DOHH2 (cell line): ENCODE measurements around the gene HSDL1.

Experiments used
- H3F3A ChIP-seq: fragments of 200-600 bp; sonication (generic), shearing (Covaris generic); 2 replicates; pipeline ENCODE4 v1.6.0; 2016; ENCODE audit warnings: antibody characterized with exemption, mild to moderate bottlenecking; ENCODE audit not compliant: control insufficient read depth, insufficient read depth
- H3K27ac ChIP-seq: fragments of 200-600 bp; sonication (generic); 2 replicates; pipeline ENCODE4 v1.5.1; 2014; ENCODE audit warnings: low read depth, mild to moderate bottlenecking, low read length, moderate library complexity
- H3K27me3 ChIP-seq: fragments of 200-600 bp; sonication (generic); 2 replicates; pipeline ENCODE4 v1.6.1; 2014; ENCODE audit warnings: mild to moderate bottlenecking, low read length, mixed read lengths; ENCODE audit not compliant: control insufficient read depth
- H3K36me3 ChIP-seq: fragments of 200-600 bp; sonication (generic); 2 replicates; pipeline ENCODE4 v1.6.1; 2014; ENCODE audit warnings: mild to moderate bottlenecking, low read length, moderate library complexity, mixed read lengths; ENCODE audit not compliant: control insufficient read depth
- H3K4me1 ChIP-seq: fragments of 200-600 bp; sonication (generic); 2 replicates; pipeline ENCODE4 v1.6.1; 2014; ENCODE audit warnings: mild to moderate bottlenecking, low read length, mixed read lengths; ENCODE audit not compliant: control insufficient read depth
- H3K4me2 ChIP-seq: fragments of 200-600 bp; sonication (generic); 2 replicates; pipeline ENCODE4 v1.6.0; 2014; ENCODE audit warnings: mild to moderate bottlenecking, low read length, moderate library complexity
- H3K4me3 ChIP-seq: fragments of 200-600 bp; sonication (generic); 2 replicates; pipeline ENCODE4 v1.5.1; 2014; ENCODE audit warnings: mild to moderate bottlenecking, low read length, mixed read lengths
- H3K79me2 ChIP-seq: fragments of 200-600 bp; sonication (generic); 2 replicates; pipeline ENCODE4 v1.6.1; 2014; ENCODE audit warnings: mild to moderate bottlenecking, low read length, mixed read lengths; ENCODE audit not compliant: control insufficient read depth
- H3K9me2 ChIP-seq: fragments of 200-600 bp; sonication (generic); replicated peaks from 2 replicates; pipeline ENCODE4 v1.6.1; 2014; ENCODE audit warnings: mild to moderate bottlenecking, low read length, mixed read lengths; ENCODE audit not compliant: control insufficient read depth
- H3K9me3 ChIP-seq: fragments of 200-600 bp; sonication (generic); 2 replicates; pipeline ENCODE4 v1.6.1; 2014; ENCODE audit warnings: antibody characterized with exemption, low read length, mixed read lengths; ENCODE audit not compliant: control insufficient read depth, insufficient read depth
- H4K20me1 ChIP-seq: fragments of 200-600 bp; sonication (generic); 2 replicates; pipeline ENCODE4 v1.6.0; 2014; ENCODE audit warnings: low read depth, mild to moderate bottlenecking, antibody characterized with exemption, low read length, moderate library complexity; ENCODE audit not compliant: control insufficient read depth, insufficient read depth
- CTCF ChIP-seq: fragments of 200-600 bp; sonication (generic); IDR thresholded peaks from one replicate; pipeline ENCODE4 v1.5.1; 2014; ENCODE audit warnings: antibody characterized with exemption, mild to moderate bottlenecking, low read depth, low read length; ENCODE audit not compliant: poor library complexity, severe bottlenecking
- EZH2phosphoT487 ChIP-seq: fragments of 200-600 bp; sonication (generic); IDR thresholded peaks from 2 replicates; pipeline ENCODE4 v1.6.1; 2017; ENCODE audit warnings: borderline replicate concordance, mild to moderate bottlenecking, antibody characterized with exemption, low read length, moderate library complexity, mixed read lengths

HSDL1 gene

DNA sequence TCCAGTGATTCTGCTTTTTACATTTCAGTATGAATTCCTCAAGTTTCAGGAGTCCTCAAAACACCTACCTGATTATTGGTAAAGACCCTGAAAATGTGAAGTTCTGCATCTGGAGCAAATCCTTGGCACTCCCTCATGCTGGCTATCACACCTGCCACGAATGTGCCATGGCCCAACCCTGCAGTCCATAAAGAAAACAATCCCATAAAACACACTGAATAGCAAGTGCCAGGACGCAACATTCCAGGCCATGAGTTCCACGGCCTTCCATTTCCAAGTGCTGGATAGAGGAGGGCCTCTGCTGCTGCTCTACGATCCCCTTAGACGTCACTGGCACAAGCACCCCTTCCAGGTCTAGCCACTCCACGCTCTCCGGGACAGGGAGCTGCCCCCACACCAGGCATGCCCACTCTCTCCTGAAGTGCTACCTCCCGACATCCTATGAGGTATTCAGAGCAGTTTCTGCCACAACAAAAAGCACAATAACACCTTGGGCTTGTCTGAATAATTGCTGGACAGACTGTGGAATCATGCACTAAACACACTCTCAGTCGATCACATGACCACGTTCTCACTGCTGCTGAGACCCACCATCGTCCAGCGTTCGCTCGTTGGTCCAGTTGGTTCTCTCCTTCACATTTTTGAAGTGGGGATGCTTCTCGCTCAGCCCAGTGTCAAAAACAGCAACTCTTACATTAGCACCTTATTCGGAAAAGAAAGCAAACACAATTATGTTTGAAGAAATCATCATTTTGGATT lies 51.7 kb downstream of the HSDL1 start:
- Histone ChIP-seq H3K9me2 (no peaks in the 10 kb centered on the region), H4K20me1 (no peaks in the 10 kb centered on the region), H3K9me3 (no peaks in the 10 kb centered on the region), H3F3A (no peaks in the 10 kb centered on the region), H3K4me1 (peaks cover 19% of the 10 kb centered on the region), H3K4me3 (no peak overlapping the region), H3K79me2 (peaks cover 16% of the 10 kb centered on the region), H3K36me3 (peaks cover 90% of the 10 kb centered on the region), H3K27me3 (no peaks in the 10 kb centered on the region), H3K4me2 (no peak overlapping the region), H3K27ac (no peak overlapping the region)
- TF ChIP-seq CTCF: no peak
- no peak for TF ChIP-seq EZH2phosphoT487

DNA sequence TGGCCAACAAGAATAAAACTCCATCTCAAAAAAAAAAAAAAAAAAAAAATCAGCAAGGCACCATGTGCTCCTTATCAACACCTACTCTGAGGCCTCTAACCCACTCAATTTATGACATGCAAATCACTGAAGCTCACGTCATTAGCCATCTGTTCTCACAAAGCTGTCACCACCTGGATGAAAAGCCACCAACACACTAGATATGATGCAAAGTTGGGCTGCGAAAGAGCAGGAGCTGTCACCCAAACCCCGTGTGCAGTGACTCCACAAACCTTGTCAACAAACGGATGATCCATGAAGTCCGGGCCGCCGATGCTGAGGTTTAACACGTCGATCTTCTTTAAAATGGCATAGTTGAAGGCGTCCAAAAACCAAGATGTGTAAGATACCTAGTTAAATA lies 53.5 kb downstream of the HSDL1 start:
- no peaks in the 10 kb centered on the region for H3K27me3 ChIP-seq
- no peaks in the 10 kb centered on the region for H4K20me1 ChIP-seq
- H3K4me1 ChIP-seq: peaks cover 37% of the 10 kb centered on the region
- no peak overlapping the region for H3K27ac ChIP-seq
- no peak overlapping the region for H3K4me3 ChIP-seq
- no peaks in the 10 kb centered on the region for H3K9me3 ChIP-seq
- no peak overlapping the region for H3K4me2 ChIP-seq
- no peak for TF ChIP-seq CTCF
- TF ChIP-seq EZH2phosphoT487: no peak
- peaks cover 90% of the 10 kb centered on the region for H3K36me3 ChIP-seq
- no peaks in the 10 kb centered on the region for H3F3A ChIP-seq
- peaks cover 6% of the 10 kb centered on the region for H3K79me2 ChIP-seq
- H3K9me2 ChIP-seq: no peaks in the 10 kb centered on the region

GRCh38 chr16:84090211-84090610 lies 54.8 kb downstream of the HSDL1 start:
- TF ChIP-seq CTCF: no peak
- no peak for TF ChIP-seq EZH2phosphoT487
- Histone ChIP-seq H3K4me1 (peaks cover 49% of the 10 kb centered on the region), H3K4me2 (no peak overlapping the region)

More at GRCh38 chr16:84090211-84090610, 54.8 kb downstream of the HSDL1 start:
- H3F3A ChIP-seq: peaks cover 7% of the 10 kb centered on the region; the same call in 1 of the 2 replicates
- no peaks in the 10 kb centered on the region for H3K9me2 ChIP-seq
- H3K4me3 ChIP-seq: no peak overlapping the region
- H3K27me3 ChIP-seq: no peaks in the 10 kb centered on the region
- no peaks in the 10 kb centered on the region for H4K20me1 ChIP-seq
- H3K27ac ChIP-seq: no peak overlapping the region
- H3K36me3 ChIP-seq: peaks cover 86% of the 10 kb centered on the region
- peaks cover 7% of the 10 kb centered on the region; the same call in 1 of the 2 replicates for H3K79me2 ChIP-seq
- H3K9me3 ChIP-seq: no peaks in the 10 kb centered on the region
